ENCODE data around the gene SORT1.

GRCh38 chr1:109295712-109296415, 101.9 kb downstream of the SORT1 start:
- TF ChIP-seq CTCF (conservative IDR thresholded peaks at IDR 0.05; ENCODE audit: low read depth, low read length) (no peak), EZH2 (IDR thresholded peaks at IDR 0.05; ENCODE audit: low read length, unreplicated experiment) (no peak), EZH2phosphoT487 (IDR thresholded peaks at IDR 0.05; ENCODE audit: borderline replicate concordance, low read length) (no peak)
